Activated CD4-positive, alpha-beta T cell treated with anti-CD3 and anti-CD28 coated beads, Interleukin-2, amount 50 U/mL, for 4 hours (primary cell): Measurements from ENCODE around the gene KIF3A.

Experiments used
- DNase-seq, 2 experiments: peaks; one replicate each; pipeline ENCODE4 v3.0.0-alpha.2; 2020

The KIF3A gene

GRCh38 chr5:132768485-132768868, 31.1 kb upstream of the KIF3A start:
- DNase-seq: no peak

- no peak for DNase-seq
Measured at GRCh38 chr5:132767150-132767549, 29.8 kb upstream of the KIF3A start.

- DNase-seq: no peak
Measured at GRCh38 chr5:132766806-132767055, 29.4 kb upstream of the KIF3A start.

- no peak for DNase-seq
Measured at GRCh38 chr5:132766020-132766805, 28.9 kb upstream of the KIF3A start.

- no peak for DNase-seq
Measured at GRCh38 chr5:132765311-132766019, 28.1 kb upstream of the KIF3A start.

GRCh38 chr5:132764671-132765238, 27.4 kb upstream of the KIF3A start:
- no peak for DNase-seq

GRCh38 chr5:132764051-132764450, 26.7 kb upstream of the KIF3A start:
- no peak for DNase-seq

GRCh38 chr5:132763181-132764036, 26.1 kb upstream of the KIF3A start:
- DNase-seq: no peak

GRCh38 chr5:132762246-132763000, 25.1 kb upstream of the KIF3A start:
- no peak for DNase-seq

GRCh38 chr5:132761321-132762240, 24.2 kb upstream of the KIF3A start:
- no peak for DNase-seq

GRCh38 chr5:132760601-132761317, 23.4 kb upstream of the KIF3A start:
- DNase-seq: no peak

GRCh38 chr5:132760049-132760420, 22.7 kb upstream of the KIF3A start:
- no peak for DNase-seq

- no peak for DNase-seq
Measured at GRCh38 chr5:132759114-132760048, 22.0 kb upstream of the KIF3A start.

- no peak for DNase-seq
Measured at GRCh38 chr5:132758451-132758850, 21.1 kb upstream of the KIF3A start.

- no peak for DNase-seq
Measured at GRCh38 chr5:132756542-132756941, 19.2 kb upstream of the KIF3A start.

- no peak for DNase-seq
Measured at GRCh38 chr5:132754947-132755346, 17.6 kb upstream of the KIF3A start.

GRCh38 chr5:132754111-132754510, 16.8 kb upstream of the KIF3A start:
- DNase-seq: no peak

- DNase-seq: no peak
Measured at GRCh38 chr5:132753135-132753987, 16.0 kb upstream of the KIF3A start.
